HG02840 (cell line): Measurements from ENCODE around the gene IFITM1.
"Not testable (repeated sequence)": the region's sequence is repeated elsewhere in the genome, so short reads cannot be mapped to it uniquely, and the experiment has no call there.

Experiments used
- ATAC-seq: cut with Tn5 transposase; IDR thresholded peaks from one replicate; pipeline ENCODE4 v1.9.1; 2021; ENCODE audit warnings: mild to moderate bottlenecking, moderate library complexity, moderate number of reproducible peaks; ENCODE audit not compliant: unreplicated experiment, low FRiP score

IFITM1 gene

DNA sequence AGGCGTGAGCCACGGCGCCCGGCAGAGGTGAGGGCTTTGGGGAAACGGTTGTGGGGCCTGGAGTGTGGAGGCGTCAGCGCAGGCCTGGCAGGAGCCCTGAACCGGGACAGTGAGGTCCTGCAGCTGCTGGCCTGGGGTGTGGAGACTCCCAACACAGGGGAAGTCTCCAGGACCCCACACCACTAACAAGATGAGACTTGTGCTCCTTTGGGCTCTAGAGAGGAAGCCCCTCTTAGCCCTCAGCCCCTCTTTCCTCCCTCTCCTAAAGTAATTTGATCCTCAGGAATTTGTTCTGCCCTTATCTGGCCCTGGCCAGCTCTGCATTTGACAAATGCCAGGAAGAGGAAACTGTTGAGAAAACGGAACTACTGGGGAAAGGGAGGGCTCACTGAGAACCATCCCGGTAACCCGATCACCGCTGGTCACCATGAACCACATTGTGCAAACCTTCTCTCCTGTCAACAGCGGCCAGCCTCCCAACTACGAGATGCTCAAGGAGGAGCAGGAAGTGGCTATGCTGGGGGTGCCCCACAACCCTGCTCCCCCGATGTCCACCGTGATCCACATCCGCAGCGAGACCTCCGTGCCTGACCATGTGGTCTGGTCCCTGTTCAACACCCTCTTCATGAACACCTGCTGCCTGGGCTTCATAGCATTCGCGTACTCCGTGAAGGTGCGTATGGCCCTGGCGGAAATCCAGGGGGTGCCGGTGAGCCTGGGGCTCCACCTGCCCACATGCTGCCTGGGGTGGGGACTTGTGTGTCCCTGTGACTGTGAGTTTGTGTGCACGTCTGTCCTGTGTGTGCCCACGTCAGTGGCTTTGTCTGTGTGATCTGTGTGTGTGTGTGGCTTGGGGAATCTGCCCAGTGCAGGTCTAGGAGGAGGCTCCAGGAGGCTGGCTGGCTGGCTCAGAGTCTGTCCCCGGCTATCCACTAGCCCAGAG is 5.8 kb upstream of the IFITM1 start, which contains the start of gene IFITM2:
IFITM2 (plus strand) TSS at position 51 of the 943 bp plus-strand sequence; CDS start at position 428, 377 bp downstream.
- not testable (repeated sequence) for ATAC-seq

DNA sequence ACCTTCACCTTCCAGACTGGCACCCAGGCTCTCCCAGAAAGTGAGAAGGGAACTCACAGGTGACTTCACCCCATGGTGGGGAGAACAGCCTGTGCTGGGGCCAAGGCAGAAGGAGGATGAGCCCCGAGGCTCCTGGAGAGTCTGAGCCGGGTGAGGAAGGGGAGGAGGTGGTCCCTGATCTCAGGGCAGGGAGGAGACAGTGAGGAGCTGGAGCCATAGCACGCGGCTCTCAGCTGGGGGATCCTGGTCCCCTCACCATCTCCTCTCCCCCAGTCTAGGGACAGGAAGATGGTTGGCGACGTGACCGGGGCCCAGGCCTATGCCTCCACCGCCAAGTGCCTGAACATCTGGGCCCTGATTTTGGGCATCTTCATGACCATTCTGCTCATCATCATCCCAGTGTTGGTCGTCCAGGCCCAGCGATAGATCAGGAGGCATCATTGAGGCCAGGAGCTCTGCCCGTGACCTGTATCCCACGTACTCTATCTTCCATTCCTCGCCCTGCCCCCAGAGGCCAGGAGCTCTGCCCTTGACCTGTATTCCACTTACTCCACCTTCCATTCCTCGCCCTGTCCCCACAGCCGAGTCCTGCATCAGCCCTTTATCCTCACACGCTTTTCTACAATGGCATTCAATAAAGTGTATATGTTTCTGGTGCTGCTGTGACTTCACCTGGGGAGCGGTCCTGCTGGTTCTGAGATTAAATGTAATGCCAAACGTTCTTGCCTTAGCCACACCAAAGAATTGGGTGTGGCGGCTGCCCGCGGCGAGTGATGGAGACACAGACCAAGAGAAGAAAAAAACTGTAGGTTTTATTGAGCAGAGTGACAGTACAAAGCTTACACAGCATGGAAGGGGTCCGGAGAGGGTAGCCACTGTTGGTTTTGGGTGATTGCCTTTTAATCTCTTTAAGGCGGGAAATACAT is 4.8 kb upstream of the IFITM1 start:
- ATAC-seq = not testable (repeated sequence)

GRCh38 chr11:309979-310572 is 3.8 kb upstream of the IFITM1 start:
- not testable (repeated sequence) for ATAC-seq

DNA sequence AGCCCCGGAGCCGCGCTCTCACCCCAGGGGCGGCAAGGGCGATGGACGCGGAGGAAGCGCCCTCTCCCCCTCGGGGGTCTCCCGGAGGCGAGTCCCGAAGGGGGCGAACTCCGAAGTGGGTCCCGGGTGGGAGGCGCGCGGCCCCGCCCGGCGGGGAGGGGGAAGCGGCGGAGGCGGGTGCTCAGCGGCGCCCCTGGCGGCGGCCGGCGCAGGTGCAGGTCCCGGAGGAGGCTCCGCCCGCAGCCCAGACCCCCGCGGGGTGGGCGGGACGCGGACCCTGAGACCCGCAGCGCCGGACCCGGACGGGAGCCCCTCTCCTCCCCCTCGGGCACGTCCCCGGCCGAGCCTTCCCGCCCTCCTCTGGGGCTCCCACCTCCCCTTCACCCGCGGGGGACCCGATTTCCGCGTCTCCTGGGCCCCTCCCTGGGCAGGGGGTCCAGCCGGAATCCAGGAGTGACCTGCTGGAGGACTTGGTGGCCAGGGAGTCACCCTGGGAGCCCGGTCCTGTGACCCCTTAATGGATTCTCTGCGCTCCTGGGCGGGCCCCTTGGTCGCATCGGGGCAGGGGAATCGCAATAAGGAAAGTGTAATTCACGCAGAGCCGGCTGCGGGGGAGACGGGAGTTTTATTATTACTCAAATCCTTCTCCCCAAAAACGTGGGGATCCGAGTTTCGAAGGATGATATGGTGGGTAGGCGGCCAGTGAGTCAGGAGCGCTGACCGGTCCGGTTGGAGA is 2.7 kb upstream of the IFITM1 start:
- ATAC-seq = not testable (repeated sequence)

- ATAC-seq = no peak
Measured at GRCh38 chr11:312092-312816, 1.6 kb upstream of the IFITM1 start.

DNA sequence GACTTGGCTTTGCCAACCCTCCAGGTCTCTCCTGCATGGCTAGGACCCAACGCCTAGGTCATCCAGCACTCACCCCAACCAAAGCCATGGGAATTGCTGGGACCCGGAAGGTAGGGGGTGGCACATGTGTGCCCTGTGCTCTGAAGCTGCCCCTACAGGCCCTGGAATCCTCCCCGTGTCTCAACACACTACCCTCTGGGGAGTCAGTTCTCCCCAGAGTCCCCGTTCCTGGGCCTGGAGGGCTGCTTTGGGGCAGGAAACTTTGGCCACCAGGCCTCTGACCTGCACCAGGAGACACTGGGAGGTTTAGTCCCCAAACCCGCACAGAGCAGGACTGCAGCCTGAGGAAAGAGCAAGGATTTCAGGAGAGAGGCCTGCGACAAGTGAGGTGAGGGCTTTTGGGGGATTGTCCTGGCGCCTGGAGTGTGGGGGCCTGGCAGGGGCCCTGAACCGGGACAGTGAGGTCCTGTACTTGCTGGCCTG is 495 bp upstream of the IFITM1 start:
- no peak for ATAC-seq

DNA sequence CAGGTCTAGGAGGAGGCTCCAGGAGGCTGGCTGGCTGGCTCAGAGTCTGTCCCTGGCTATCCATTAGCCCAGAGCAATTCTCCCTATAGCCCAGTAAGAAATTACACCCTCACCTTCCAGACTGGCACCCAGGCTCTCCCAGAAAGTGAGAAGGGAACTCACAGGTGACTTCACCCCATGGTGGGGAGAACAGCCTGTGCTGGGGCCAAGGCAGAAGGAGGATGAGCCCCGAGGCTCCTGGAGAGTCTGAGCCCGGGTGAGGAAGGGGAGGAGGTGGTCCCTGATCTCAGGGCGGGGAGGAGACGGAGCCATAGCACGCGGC is 675 bp downstream of the IFITM1 start:
- not testable (repeated sequence) for ATAC-seq

DNA sequence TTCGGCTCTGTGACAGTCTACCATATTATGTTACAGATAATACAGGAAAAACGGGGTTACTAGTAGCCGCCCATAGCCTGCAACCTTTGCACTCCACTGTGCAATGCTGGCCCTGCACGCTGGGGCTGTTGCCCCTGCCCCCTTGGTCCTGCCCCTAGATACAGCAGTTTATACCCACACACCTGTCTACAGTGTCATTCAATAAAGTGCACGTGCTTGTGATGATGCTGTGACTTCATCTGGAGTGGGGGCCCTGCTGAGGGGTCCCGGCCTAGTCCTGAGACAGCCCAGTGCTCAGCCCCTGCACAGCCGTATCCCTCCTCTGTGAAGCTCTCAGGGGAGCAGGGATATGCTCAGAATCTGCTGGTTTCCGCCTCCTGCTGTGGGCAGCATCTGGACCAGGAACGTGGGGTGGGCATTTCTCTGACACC is 1.2 kb downstream of the IFITM1 start:
- ATAC-seq = no peak

DNA sequence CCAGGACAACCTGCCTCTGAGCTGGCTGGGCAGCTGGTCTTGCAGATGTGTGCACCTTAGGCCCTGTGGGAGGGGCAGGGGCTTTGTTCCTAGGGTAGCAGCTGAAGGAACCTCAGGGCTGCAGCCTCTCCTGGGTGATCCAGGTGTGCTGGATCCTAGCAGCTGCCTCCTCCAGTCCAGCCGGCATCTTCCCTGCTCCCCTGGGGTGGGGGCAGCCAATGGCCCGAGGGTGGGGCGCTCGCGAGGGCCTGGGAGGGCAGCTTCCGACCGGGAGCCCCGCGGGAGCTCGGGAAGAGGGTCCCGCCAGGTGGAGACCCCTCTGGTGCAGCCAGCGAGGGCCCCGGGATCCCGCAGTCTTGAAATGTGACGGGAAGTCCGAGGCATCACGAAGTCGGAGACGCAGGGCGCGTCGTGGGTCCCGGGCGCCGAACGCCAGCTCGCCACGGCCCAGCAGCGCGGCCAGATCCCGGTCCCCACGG is 1.7 kb downstream of the IFITM1 start:
- no peak for ATAC-seq

DNA sequence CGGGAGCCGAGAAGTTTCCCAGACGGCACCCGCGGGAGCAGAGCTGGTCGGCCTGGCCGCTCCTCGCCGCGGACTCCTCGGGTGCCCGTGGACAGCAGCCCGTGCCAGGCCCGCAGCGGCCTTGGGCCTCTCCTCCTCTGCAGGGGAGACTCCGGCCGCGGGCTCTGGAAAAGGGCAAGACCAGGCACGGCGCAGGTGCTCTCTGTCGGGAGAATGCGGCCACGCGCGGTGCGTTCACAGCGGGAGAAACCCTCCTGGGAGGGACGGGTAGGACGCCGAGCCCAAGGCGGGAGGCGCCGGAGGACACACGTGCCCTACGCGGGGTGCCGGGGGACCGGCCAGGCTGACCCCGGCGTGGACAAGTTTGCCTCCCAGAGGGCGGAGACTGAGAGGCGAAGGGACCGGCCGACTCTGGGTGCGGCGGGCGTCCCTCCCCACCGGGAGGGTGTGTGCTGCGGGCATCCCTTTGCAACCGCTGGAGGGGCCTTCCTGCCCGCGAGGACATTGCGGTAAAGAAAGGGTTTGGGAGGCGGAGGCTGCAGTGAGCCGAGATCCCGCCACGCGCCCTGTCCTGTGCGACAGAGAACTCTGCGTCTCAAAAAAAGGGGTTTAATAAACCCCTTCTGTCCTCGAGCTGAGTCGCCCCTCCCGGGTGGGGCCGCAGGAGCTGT is 2.3 kb downstream of the IFITM1 start:
- ATAC-seq = no peak

DNA sequence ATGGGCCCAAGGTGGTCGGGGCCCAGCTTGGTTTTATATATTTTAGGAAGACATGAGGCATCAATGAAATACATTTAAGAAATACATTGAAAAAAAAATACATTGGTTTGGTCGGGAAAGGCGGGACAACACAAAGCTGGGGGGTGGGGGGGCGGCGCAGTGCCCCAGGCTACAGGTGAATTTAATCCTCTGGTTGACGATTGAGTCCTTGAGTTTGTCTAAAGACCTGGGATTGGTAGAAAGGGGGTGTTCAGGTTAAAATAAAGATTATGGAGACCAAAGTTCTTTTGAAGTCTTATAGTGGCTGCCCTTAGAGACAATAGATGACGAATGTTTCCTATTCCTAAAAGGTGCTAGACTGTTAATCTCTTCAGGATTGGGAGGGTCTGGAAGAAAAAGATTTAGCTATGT is 3.1 kb downstream of the IFITM1 start:
- no peak for ATAC-seq

DNA sequence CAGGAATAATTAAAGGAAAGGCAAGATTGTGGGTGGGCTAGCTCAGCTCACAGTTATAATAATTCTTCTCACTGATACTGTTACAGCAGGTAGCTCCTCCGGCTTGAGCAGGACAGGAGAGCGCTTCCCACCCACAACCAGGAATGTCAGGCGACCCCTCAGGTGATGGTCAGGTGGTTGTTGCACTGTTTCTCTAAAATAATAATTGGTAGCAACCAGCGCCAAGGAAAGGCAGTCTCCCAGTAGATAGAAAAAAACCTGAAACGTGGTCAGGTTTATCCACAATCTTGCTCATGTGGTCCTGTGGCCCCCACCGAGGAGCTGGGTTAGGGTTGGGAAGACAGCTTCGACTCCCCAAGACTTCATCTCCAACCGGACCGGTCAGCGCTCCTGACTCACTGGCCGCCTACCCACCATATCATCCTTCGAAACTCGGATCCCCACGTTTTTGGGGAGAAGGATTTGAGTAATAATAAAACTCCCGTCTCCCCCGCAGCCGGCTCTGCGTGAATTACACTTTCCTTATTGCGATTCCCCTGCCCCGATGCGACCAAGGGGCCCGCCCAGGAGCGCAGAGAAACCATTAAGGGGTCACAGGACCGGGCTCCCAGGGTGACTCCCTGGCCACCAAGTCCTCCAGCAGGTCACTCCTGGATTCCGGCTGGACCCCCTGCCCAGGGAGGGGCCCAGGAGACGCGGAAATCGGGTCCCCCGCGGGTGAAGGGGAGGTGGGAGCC is 4.0 kb downstream of the IFITM1 start:
- ATAC-seq = not testable (repeated sequence)

DNA sequence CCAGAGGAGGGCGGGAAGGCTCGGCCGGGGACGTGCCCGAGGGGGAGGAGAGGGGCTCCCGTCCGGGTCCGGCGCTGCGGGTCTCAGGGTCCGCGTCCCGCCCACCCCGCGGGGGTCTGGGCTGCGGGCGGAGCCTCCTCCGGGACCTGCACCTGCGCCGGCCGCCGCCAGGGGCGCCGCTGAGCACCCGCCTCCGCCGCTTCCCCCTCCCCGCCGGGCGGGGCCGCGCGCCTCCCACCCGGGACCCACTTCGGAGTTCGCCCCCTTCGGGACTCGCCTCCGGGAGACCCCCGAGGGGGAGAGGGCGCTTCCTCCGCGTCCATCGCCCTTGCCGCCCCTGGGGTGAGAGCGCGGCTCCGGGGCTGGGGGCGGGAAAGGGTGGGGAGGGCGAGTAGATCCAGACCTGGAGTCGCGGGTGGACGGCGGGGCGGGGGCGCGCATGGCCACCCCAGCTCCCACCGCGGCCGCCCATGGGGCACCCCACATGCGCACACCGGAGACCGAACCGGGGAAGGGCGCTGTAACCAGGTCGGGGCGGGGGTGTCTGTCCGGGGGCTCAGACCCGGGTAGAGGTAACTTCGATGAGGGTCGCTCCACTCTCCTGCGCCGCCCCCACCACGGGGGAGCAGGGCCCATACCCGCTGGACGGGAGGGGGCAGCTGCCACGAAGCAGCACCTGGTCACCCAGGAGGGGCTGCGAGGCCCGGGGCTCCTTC is 4.7 kb downstream of the IFITM1 start:
- not testable (repeated sequence) for ATAC-seq

DNA sequence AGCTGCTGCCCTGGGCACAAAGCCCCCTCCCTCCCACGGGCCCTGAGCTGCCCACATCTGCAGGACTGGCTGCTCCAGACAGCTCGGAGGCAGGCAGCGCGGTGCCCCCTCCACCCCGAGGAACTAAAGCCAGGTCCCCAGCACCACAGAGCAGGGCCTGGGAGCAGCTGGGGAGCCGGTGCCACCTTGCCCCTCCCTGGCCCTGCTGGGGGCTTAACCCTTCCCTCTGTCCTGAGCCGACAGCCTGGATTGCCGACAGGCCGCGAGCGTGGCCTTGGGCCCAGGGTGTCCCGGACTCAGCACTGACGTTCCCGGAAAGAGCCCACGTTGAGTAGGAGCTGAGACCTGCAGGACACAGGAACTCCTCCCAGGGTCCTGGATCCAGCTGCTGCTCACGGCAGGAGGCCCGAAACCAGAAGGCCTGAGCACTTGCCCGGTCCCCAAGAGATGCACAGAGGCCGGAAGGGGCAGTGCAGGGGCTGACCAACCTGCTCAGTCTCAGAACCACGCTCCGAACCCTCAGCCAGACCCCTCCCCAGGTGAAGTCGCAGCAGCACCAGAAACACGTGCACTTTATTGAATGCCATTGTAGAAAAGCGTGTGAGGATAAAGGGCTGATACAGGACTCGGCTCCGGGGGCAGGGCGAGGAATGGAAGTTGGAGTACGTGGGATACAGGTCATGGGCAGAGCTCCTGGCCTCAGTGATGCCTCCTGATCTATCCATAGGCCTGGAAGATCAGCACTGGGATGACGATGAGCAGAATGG is 5.5 kb downstream of the IFITM1 start:
- not testable (repeated sequence) for ATAC-seq

DNA sequence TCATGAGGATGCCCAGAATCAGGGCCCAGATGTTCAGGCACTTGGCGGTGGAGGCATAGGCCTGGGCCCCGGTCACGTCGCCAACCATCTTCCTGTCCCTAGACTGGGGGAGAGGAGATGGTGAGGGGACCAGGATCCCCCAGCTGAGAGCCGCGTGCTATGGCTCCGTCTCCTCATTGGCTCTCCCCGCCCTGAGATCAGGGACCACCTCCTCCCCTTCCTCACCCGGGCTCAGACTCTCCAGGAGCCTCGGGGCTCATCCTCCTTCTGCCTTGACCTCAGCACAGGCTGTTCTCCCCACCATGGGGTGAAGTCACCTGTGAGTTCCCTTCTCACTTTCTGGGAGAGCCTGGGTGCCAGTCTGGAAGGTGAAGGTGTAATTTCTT is 6.0 kb downstream of the IFITM1 start:
- ATAC-seq = not testable (repeated sequence)

GRCh38 chr11:324156-324555 is 10.3 kb downstream of the IFITM1 start:
- ATAC-seq = no peak
